HCT116 (cell line): Measurements from ENCODE around the gene ACSF2.
A peak's percentile ranks its signal among the peaks of the same experiment; 100 is the strongest.

ENCODE experiments used
- CBX3 ChIP-seq: IDR thresholded peaks from 2 replicates; pipeline ENCODE4 v1.6.1; 2012; ENCODE audit warnings: low read depth
- CEBPB ChIP-seq: IDR thresholded peaks from 2 replicates; pipeline ENCODE4 v1.6.1; 2012; ENCODE audit warnings: low read depth
- ELF1 ChIP-seq: IDR thresholded peaks from 2 replicates; pipeline ENCODE4 v1.6.1; 2012; ENCODE audit warnings: low read depth, borderline replicate concordance
- EZH2 ChIP-seq: fragments of 200-600 bp; sonication (generic); IDR thresholded peaks from 2 replicates; pipeline ENCODE4 v1.6.1; 2017; ENCODE audit warnings: antibody characterized with exemption, mixed run types
- EZH2phosphoT487 ChIP-seq: fragments of 200-600 bp; IDR thresholded peaks from 2 replicates; pipeline ENCODE4 v1.6.1; 2018; ENCODE audit warnings: antibody characterized with exemption, borderline replicate concordance
- FOSL1 ChIP-seq: IDR thresholded peaks from 2 replicates; pipeline ENCODE4 v1.6.1; 2012; ENCODE audit warnings: low read depth
- POLR2AphosphoS5 ChIP-seq: IDR thresholded peaks from 2 replicates; pipeline ENCODE4 v1.6.1; 2011; ENCODE audit warnings: mild to moderate bottlenecking, low read depth, low read length, moderate library complexity
- SIN3A ChIP-seq: IDR thresholded peaks from 2 replicates; pipeline ENCODE4 v1.6.1; 2012; ENCODE audit warnings: low read depth
- YY1 ChIP-seq: IDR thresholded peaks from 2 replicates; pipeline ENCODE4 v1.6.1; 2011; ENCODE audit warnings: low read length, low read depth, moderate library complexity, mild to moderate bottlenecking; ENCODE audit not compliant: insufficient replicate concordance; ENCODE audit errors: extremely low read depth
- TF ChIP-seq, protein P1 (sequence below): IDR thresholded peaks from 2 replicates; pipeline ENCODE4 v1.6.1; 2012
- TF ChIP-seq, protein P2 (sequence below), 3 experiments: fragments of 200-600 bp in 1 of 3; sonication (generic) in 1 of 3; IDR thresholded peaks in 2 of 3; conservative IDR thresholded peaks in 1 of 3; 2 replicates each; pipeline ENCODE4 v1.5.1; 2012 to 2017; ENCODE audit warnings: low read depth in 2 of 3, low read length in 2 of 3, antibody characterized with exemption in 1 of 3, borderline replicate concordance in 1 of 3, control low read depth in 1 of 3, mild to moderate bottlenecking in 1 of 3, mixed read lengths in 1 of 3, mixed run types in 1 of 3, moderate library complexity in 1 of 3; ENCODE audit not compliant: insufficient read depth in 1 of 3
- TF ChIP-seq, protein P3 (sequence below): IDR thresholded peaks from 2 replicates; pipeline ENCODE4 v1.6.1; 2012; ENCODE audit warnings: low read depth
- TF ChIP-seq, protein P4 (sequence below): IDR thresholded peaks from 2 replicates; pipeline ENCODE4 v1.6.1; 2012
- TF ChIP-seq, protein P5 (sequence below): IDR thresholded peaks from 2 replicates; pipeline ENCODE4 v1.6.1; 2011; ENCODE audit warnings: mild to moderate bottlenecking, low read length, moderate library complexity; ENCODE audit not compliant: insufficient replicate concordance; ENCODE audit errors: extremely low read depth

DNA sequence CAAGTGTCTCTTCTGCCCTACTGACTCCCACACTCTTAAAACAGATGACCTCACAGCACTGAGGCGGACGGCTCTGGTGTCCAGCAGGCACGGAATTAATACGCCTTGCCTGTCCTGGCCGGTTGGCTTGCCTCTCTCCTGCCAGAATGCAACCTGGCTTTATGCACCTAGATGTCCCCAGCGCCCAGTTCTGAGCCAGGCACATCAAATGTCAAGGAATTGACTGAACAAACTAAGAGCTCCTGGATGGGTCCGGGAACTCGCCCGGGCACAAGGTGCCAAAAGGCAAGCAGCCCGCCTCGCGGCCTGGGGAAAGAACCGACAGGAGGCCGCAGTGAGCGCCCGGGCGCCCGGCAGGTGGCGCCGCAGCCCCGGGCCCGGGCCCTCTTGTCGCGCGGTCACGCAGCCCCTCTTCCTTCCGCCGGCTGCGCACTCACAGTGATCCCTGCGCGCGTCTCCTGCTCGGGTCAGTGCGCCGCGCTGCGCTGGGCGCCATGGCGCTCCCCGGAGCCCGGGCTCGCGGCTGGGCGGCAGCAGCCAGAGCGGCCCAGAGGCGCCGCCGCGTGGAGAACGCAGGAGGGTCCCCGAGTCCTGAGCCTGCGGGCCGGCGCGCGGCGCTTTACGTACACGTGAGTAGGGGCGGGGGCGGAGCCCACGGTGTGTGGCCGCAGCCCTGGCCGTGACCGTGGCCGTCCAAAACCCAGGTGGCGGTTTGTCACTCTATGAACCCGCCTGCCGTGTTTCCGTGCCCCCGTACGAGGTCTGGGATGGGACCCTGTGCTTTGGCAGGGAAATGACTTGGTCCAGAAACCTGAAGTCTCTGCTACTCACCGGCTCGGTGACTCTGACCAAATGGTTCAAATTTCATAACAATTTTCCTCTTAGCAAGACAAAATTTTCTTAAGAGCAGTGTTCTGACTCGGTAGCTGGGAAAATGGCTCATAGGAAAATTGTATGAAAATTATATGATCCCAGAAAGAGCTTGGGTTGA lies 52.7 kb downstream of the ACSF2 start, which contains the start of gene RSAD1:
- no peak for TF ChIP-seq EZH2
- TF ChIP-seq, protein P1, sequence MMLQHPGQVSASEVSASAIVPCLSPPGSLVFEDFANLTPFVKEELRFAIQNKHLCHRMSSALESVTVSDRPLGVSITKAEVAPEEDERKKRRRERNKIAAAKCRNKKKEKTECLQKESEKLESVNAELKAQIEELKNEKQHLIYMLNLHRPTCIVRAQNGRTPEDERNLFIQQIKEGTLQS = no peak
- TF ChIP-seq, protein P2, sequence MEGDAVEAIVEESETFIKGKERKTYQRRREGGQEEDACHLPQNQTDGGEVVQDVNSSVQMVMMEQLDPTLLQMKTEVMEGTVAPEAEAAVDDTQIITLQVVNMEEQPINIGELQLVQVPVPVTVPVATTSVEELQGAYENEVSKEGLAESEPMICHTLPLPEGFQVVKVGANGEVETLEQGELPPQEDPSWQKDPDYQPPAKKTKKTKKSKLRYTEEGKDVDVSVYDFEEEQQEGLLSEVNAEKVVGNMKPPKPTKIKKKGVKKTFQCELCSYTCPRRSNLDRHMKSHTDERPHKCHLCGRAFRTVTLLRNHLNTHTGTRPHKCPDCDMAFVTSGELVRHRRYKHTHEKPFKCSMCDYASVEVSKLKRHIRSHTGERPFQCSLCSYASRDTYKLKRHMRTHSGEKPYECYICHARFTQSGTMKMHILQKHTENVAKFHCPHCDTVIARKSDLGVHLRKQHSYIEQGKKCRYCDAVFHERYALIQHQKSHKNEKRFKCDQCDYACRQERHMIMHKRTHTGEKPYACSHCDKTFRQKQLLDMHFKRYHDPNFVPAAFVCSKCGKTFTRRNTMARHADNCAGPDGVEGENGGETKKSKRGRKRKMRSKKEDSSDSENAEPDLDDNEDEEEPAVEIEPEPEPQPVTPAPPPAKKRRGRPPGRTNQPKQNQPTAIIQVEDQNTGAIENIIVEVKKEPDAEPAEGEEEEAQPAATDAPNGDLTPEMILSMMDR (IDR thresholded peaks at IDR 0.05 in 2 of 3, conservative IDR thresholded peaks at IDR 0.05 in 1 of 3; ENCODE audit: borderline replicate concordance in 1 of 3, insufficient read depth in 1 of 3, low read depth in 2 of 3, low read length in 2 of 3) = peak; percentile 91 to 97 (median 95)
- no peak for TF ChIP-seq ELF1
- TF ChIP-seq CEBPB = no peak
- peak; percentile 98 for TF ChIP-seq POLR2AphosphoS5
- TF ChIP-seq, protein P3, sequence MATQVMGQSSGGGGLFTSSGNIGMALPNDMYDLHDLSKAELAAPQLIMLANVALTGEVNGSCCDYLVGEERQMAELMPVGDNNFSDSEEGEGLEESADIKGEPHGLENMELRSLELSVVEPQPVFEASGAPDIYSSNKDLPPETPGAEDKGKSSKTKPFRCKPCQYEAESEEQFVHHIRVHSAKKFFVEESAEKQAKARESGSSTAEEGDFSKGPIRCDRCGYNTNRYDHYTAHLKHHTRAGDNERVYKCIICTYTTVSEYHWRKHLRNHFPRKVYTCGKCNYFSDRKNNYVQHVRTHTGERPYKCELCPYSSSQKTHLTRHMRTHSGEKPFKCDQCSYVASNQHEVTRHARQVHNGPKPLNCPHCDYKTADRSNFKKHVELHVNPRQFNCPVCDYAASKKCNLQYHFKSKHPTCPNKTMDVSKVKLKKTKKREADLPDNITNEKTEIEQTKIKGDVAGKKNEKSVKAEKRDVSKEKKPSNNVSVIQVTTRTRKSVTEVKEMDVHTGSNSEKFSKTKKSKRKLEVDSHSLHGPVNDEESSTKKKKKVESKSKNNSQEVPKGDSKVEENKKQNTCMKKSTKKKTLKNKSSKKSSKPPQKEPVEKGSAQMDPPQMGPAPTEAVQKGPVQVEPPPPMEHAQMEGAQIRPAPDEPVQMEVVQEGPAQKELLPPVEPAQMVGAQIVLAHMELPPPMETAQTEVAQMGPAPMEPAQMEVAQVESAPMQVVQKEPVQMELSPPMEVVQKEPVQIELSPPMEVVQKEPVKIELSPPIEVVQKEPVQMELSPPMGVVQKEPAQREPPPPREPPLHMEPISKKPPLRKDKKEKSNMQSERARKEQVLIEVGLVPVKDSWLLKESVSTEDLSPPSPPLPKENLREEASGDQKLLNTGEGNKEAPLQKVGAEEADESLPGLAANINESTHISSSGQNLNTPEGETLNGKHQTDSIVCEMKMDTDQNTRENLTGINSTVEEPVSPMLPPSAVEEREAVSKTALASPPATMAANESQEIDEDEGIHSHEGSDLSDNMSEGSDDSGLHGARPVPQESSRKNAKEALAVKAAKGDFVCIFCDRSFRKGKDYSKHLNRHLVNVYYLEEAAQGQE = no peak
- peak; percentile 92 for TF ChIP-seq YY1
- no peak for TF ChIP-seq FOSL1
- peak; percentile 66 for TF ChIP-seq CBX3
- TF ChIP-seq, protein P4, sequence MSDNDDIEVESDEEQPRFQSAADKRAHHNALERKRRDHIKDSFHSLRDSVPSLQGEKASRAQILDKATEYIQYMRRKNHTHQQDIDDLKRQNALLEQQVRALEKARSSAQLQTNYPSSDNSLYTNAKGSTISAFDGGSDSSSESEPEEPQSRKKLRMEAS = peak; percentile 92
- TF ChIP-seq EZH2phosphoT487 = no peak
- TF ChIP-seq, protein P5, sequence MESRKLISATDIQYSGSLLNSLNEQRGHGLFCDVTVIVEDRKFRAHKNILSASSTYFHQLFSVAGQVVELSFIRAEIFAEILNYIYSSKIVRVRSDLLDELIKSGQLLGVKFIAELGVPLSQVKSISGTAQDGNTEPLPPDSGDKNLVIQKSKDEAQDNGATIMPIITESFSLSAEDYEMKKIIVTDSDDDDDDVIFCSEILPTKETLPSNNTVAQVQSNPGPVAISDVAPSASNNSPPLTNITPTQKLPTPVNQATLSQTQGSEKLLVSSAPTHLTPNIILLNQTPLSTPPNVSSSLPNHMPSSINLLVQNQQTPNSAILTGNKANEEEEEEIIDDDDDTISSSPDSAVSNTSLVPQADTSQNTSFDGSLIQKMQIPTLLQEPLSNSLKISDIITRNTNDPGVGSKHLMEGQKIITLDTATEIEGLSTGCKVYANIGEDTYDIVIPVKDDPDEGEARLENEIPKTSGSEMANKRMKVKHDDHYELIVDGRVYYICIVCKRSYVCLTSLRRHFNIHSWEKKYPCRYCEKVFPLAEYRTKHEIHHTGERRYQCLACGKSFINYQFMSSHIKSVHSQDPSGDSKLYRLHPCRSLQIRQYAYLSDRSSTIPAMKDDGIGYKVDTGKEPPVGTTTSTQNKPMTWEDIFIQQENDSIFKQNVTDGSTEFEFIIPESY = peak; percentile 59
- peak; percentile 88 for TF ChIP-seq SIN3A
